Measurements from ENCODE around the gene CRHR2.
A peak's percentile ranks its signal among the peaks of the same experiment; 100 is the strongest.
"Not testable (repeated sequence)": the region's sequence is repeated elsewhere in the genome, so short reads cannot be mapped to it uniquely, and the experiment has no call there.

The CRHR2 gene

GRCh38 chr7:30682212-30683083 lies at the start of gene CRHR2:
CRHR2 (minus strand) TSS chr7:30682456; CDS start chr7:30682280, 176 bp downstream.
- DNase-seq: no peak

GRCh38 chr7:30731581-30731980 lies 49.3 kb upstream of the CRHR2 start:
- no peak for DNase-seq

- no peak for DNase-seq
These were observed 48.7 kb upstream of the CRHR2 start for GRCh38 chr7:30730996-30731395.

- DNase-seq: no peak
These were observed 47.8 kb upstream of the CRHR2 start for GRCh38 chr7:30730097-30730496.

- DNase-seq: no peak
These were observed 47.4 kb upstream of the CRHR2 start for GRCh38 chr7:30729642-30730041.

GRCh38 chr7:30728591-30729100 lies 46.4 kb upstream of the CRHR2 start:
- DNase-seq: no peak

GRCh38 chr7:30727061-30727945 lies 45.0 kb upstream of the CRHR2 start:
- DNase-seq: peak; percentile 33

GRCh38 chr7:30726296-30727006 lies 44.2 kb upstream of the CRHR2 start:
- DNase-seq: peak; percentile 14

GRCh38 chr7:30723776-30724175 lies 41.5 kb upstream of the CRHR2 start:
- DNase-seq: no peak

- DNase-seq: no peak
These were observed 40.4 kb upstream of the CRHR2 start for GRCh38 chr7:30722671-30723070.

GRCh38 chr7:30722187-30722586 lies 39.9 kb upstream of the CRHR2 start:
- no peak for DNase-seq

- no peak for DNase-seq
These were observed 39.0 kb upstream of the CRHR2 start for GRCh38 chr7:30721211-30721610.

- not testable (repeated sequence) for DNase-seq
These were observed 37.2 kb upstream of the CRHR2 start for GRCh38 chr7:30719434-30719833.

- no peak for DNase-seq
These were observed 34.9 kb upstream of the CRHR2 start for GRCh38 chr7:30717181-30717580.

- no peak for DNase-seq
These were observed 31.9 kb upstream of the CRHR2 start for GRCh38 chr7:30714129-30714528.

- DNase-seq: no peak
These were observed 31.1 kb upstream of the CRHR2 start for GRCh38 chr7:30713392-30713791.

- no peak for DNase-seq
These were observed 28.4 kb upstream of the CRHR2 start for GRCh38 chr7:30710669-30711068.

GRCh38 chr7:30709549-30709948 lies 27.3 kb upstream of the CRHR2 start:
- no peak for DNase-seq

GRCh38 chr7:30708983-30709382 lies 26.7 kb upstream of the CRHR2 start:
- DNase-seq: no peak

GRCh38 chr7:30708412-30708811 lies 26.2 kb upstream of the CRHR2 start:
- no peak for DNase-seq

- no peak for DNase-seq
These were observed 25.4 kb upstream of the CRHR2 start for GRCh38 chr7:30707391-30708357.

GRCh38 chr7:30706908-30707307 lies 24.7 kb upstream of the CRHR2 start:
- no peak for DNase-seq
